ENCODE results near the gene CACNA1B. TPM values are rescaled to one million over a fixed set of nuclear protein-coding genes. Genes with fewer than 3 reads are reported as not detected.

The CACNA1B gene
- total RNA-seq, 4 donors from 2014 or later, result not detected

GRCh38 chr9:138101444-138102234 lies 224.1 kb downstream of the CACNA1B start:
- ATAC-seq (ENCODE audit: low FRiP score), result no peak
- no peak for DNase-seq (ENCODE audit: low spot score)
- no peak for TF ChIP-seq CTCF (IDR thresholded peaks at IDR 0.05)

- no peak for TF ChIP-seq CTCF (IDR thresholded peaks at IDR 0.05)
- ATAC-seq (ENCODE audit: low FRiP score) (no peak), DNase-seq (ENCODE audit: low spot score) (no peak)
Observed at GRCh38 chr9:138102246-138103051, 224.9 kb downstream of the CACNA1B start.

GRCh38 chr9:138103111-138103848 lies 225.7 kb downstream of the CACNA1B start:
- TF ChIP-seq CTCF (IDR thresholded peaks at IDR 0.05), result no peak
- DNase-seq (ENCODE audit: low spot score) (no peak), ATAC-seq (ENCODE audit: low FRiP score) (no peak)

GRCh38 chr9:138103849-138104206 lies 226.2 kb downstream of the CACNA1B start:
- no peak for TF ChIP-seq CTCF (IDR thresholded peaks at IDR 0.05)
- no peak for DNase-seq (ENCODE audit: low spot score)
- no peak for ATAC-seq (ENCODE audit: low FRiP score)

GRCh38 chr9:138104251-138105122 lies 226.9 kb downstream of the CACNA1B start:
- ATAC-seq (ENCODE audit: low FRiP score) (no peak), DNase-seq (ENCODE audit: low spot score) (no peak)
- TF ChIP-seq CTCF (IDR thresholded peaks at IDR 0.05), result no peak

GRCh38 chr9:138105123-138105415 lies 227.5 kb downstream of the CACNA1B start:
- no peak for ATAC-seq (ENCODE audit: low FRiP score)
- TF ChIP-seq CTCF (IDR thresholded peaks at IDR 0.05), result no peak
- no peak for DNase-seq (ENCODE audit: low spot score)
